Neural cell (in vitro differentiated cells): ENCODE measurements around the gene RBKS. TPM values are rescaled to one million over a fixed set of nuclear protein-coding genes. Genes with fewer than 3 reads are reported as not detected.

Source experiments
- H2AFZ ChIP-seq: fragments of 200-600, 300-800 bp; sonication (generic), shearing (Covaris generic); 2 replicates; pipeline ENCODE4 v1.6.0; 2014; ENCODE audit warnings: low read depth, mild to moderate bottlenecking, antibody characterized with exemption, low read length, moderate library complexity
- H3F3A ChIP-seq: fragments of 200-600 bp; shearing (Covaris generic); 2 replicates; pipeline ENCODE4 v1.6.1; 2016; ENCODE audit warnings: mild to moderate bottlenecking, moderate library complexity, mixed read lengths, antibody characterized with exemption, low read length; ENCODE audit not compliant: insufficient read depth, poor library complexity, severe bottlenecking
- H3K27ac ChIP-seq: fragments of 200-600, 300-800 bp; sonication (generic), shearing (Covaris generic); 2 replicates; pipeline ENCODE4 v1.5.1; 2014; ENCODE audit warnings: mild to moderate bottlenecking, low read length, moderate library complexity
- H3K27me3 ChIP-seq: fragments of 300-800, 200-600 bp; sonication (generic), shearing (Covaris generic); 2 replicates; pipeline ENCODE4 v1.6.0; 2014; ENCODE audit warnings: mild to moderate bottlenecking, low read depth, low read length, moderate library complexity; ENCODE audit not compliant: insufficient read depth
- H3K36me3 ChIP-seq: fragments of 300-800, 200-600 bp; sonication (generic), shearing (Covaris generic); 2 replicates; pipeline ENCODE4 v1.5.1; 2014; ENCODE audit warnings: mild to moderate bottlenecking, antibody characterized with exemption, low read length, moderate library complexity; ENCODE audit not compliant: insufficient read depth
- H3K4me2 ChIP-seq: fragments of 300-800, 200-600 bp; sonication (generic), shearing (Covaris generic); 2 replicates; pipeline ENCODE4 v1.6.0; 2014; ENCODE audit warnings: mild to moderate bottlenecking, low read length
- H3K4me3 ChIP-seq: fragments of 300-800, 200-600 bp; sonication (generic), shearing (Covaris generic); 2 replicates; pipeline ENCODE4 v1.5.1; 2014; ENCODE audit warnings: mild to moderate bottlenecking, low read length, moderate library complexity
- H3K79me2 ChIP-seq: fragments of 200-600 bp; shearing (Covaris generic); replicated peaks from 2 replicates; pipeline ENCODE4 v1.6.0; 2014; ENCODE audit warnings: mild to moderate bottlenecking, low read length, moderate library complexity; ENCODE audit not compliant: insufficient read depth
- H3K9ac ChIP-seq: fragments of 300-800, 200-600 bp; sonication (generic), shearing (Covaris generic); 2 replicates; pipeline ENCODE4 v1.6.1; 2016; ENCODE audit warnings: mild to moderate bottlenecking, low read length, mixed read lengths
- H3K9me2 ChIP-seq: fragments of 200-600 bp; shearing (Covaris generic); 2 replicates; pipeline ENCODE4 v1.6.1; 2016; ENCODE audit warnings: mild to moderate bottlenecking, low read length, mixed read lengths; ENCODE audit not compliant: insufficient read depth
- H3K9me3 ChIP-seq: fragments of 200-600, 300-800 bp; sonication (generic), shearing (Covaris generic); 2 replicates; pipeline ENCODE4 v1.6.1; 2016; ENCODE audit warnings: mild to moderate bottlenecking, mixed run types, low read length, moderate library complexity, mixed read lengths
- H4K20me1 ChIP-seq: fragments of 200-600 bp; shearing (Covaris generic); 2 replicates; pipeline ENCODE4 v1.6.1; 2016; ENCODE audit warnings: mild to moderate bottlenecking, mixed run types; ENCODE audit not compliant: insufficient read depth
- EP300 ChIP-seq: fragments of 450-650 bp; conservative IDR thresholded peaks from 2 replicates; pipeline ENCODE4 v1.6.1; 2014; ENCODE audit warnings: antibody characterized with exemption, mild to moderate bottlenecking, moderate library complexity; ENCODE audit not compliant: poor library complexity, severe bottlenecking
- EZH2 ChIP-seq: fragments of 200-600, 300-800 bp; shearing (Covaris generic), sonication (generic); IDR thresholded peaks from 2 replicates; pipeline ENCODE4 v1.6.1; 2014; ENCODE audit warnings: antibody characterized with exemption, low read length, borderline replicate concordance, mild to moderate bottlenecking; ENCODE audit not compliant: insufficient read depth, poor library complexity, severe bottlenecking
- MXI1 ChIP-seq: fragments of 450-650 bp; conservative IDR thresholded peaks from 2 replicates; pipeline ENCODE4 v1.6.1; 2014; ENCODE audit warnings: antibody characterized with exemption, mild to moderate bottlenecking; ENCODE audit not compliant: poor library complexity, severe bottlenecking
- POLR2AphosphoS5 ChIP-seq: IDR thresholded peaks from 2 replicates; pipeline ENCODE4 v1.6.1; 2012
- RAD21 ChIP-seq: fragments of 450-650 bp; conservative IDR thresholded peaks from 2 replicates; pipeline ENCODE4 v1.6.1; 2014; ENCODE audit warnings: antibody characterized with exemption, mild to moderate bottlenecking, moderate library complexity
- SMC3 ChIP-seq: fragments of 450-650 bp; conservative IDR thresholded peaks from 2 replicates; pipeline ENCODE4 v1.6.1; 2014; ENCODE audit warnings: antibody characterized with exemption, mild to moderate bottlenecking, moderate library complexity; ENCODE audit not compliant: poor library complexity
- TAF1 ChIP-seq: IDR thresholded peaks from 2 replicates; pipeline ENCODE4 v1.6.1; 2012; ENCODE audit warnings: low read depth
- polyA plus RNA-seq: library from polyadenylated mRNA; depleted of rRNA; stranded (reverse); fragments of >200 nt; gene quantifications from 2 replicates; pipeline ENCODE4 v1.2.3, GENCODE V29; 2014
- TF ChIP-seq, protein P1 (sequence below): IDR thresholded peaks from 2 replicates; pipeline ENCODE4 v1.6.1; 2012; ENCODE audit warnings: borderline replicate concordance
- TF ChIP-seq, protein P2 (sequence below): fragments of 450-650 bp; IDR thresholded peaks from 2 replicates; pipeline ENCODE4 v1.5.1; 2014; ENCODE audit warnings: antibody characterized with exemption, mild to moderate bottlenecking, moderate library complexity; ENCODE audit not compliant: poor library complexity, severe bottlenecking

RBKS gene
- polyA plus RNA-seq, 1 donor from 2014 or later: 5.4 TPM

DNA sequence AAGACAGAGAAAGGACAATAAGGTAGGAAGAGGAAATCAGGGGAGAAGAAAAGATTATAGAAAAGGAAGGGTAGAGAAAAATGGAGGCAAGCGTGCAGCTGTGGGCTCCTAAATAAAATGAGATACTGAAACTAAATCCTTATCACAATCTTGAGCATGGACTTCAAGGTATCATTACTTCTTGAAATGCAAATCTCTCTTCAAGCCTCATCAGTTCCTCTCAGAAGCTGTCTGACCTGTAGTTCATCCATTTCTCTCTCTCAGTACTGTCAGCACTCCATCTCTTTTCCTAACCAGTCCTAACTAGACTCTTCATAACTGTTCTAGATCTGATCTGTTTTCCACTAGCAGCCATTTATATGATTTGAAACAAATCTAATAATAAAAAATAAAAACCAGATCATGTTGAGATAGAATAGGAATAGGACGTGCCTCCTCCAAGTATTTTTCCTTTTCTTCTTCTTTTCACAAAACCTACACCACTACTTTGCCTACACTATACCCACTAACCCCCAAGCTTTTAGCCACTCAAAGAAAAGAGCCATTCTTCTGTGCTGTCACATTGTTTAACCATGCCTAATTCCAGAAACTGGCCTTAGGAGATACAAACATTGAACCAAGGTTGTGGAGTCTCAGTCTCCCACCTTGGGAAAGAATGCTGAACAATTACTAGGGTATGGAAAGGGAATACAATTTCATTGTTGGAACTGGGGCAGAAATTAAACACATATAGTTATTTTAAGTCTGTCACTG is 21.4 kb upstream of the RBKS start:
- Histone ChIP-seq H3K36me3 (no peaks in the 10 kb centered on the region), H3K9me2 (no peaks in the 10 kb centered on the region), H4K20me1 (no peaks in the 10 kb centered on the region), H3K27me3 (no peaks in the 10 kb centered on the region), H3K4me2 (no peak overlapping the region), H2AFZ (no peak overlapping the region), H3K4me3 (no peak overlapping the region), H3F3A (no peaks in the 10 kb centered on the region), H3K27ac (no peak overlapping the region), H3K9me3 (no peaks in the 10 kb centered on the region), H3K79me2 (no peaks in the 10 kb centered on the region), H3K9ac (no peak overlapping the region)
- TF ChIP-seq, protein P1, sequence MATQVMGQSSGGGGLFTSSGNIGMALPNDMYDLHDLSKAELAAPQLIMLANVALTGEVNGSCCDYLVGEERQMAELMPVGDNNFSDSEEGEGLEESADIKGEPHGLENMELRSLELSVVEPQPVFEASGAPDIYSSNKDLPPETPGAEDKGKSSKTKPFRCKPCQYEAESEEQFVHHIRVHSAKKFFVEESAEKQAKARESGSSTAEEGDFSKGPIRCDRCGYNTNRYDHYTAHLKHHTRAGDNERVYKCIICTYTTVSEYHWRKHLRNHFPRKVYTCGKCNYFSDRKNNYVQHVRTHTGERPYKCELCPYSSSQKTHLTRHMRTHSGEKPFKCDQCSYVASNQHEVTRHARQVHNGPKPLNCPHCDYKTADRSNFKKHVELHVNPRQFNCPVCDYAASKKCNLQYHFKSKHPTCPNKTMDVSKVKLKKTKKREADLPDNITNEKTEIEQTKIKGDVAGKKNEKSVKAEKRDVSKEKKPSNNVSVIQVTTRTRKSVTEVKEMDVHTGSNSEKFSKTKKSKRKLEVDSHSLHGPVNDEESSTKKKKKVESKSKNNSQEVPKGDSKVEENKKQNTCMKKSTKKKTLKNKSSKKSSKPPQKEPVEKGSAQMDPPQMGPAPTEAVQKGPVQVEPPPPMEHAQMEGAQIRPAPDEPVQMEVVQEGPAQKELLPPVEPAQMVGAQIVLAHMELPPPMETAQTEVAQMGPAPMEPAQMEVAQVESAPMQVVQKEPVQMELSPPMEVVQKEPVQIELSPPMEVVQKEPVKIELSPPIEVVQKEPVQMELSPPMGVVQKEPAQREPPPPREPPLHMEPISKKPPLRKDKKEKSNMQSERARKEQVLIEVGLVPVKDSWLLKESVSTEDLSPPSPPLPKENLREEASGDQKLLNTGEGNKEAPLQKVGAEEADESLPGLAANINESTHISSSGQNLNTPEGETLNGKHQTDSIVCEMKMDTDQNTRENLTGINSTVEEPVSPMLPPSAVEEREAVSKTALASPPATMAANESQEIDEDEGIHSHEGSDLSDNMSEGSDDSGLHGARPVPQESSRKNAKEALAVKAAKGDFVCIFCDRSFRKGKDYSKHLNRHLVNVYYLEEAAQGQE: no peak
- TF ChIP-seq TAF1 (no peak), EP300 (no peak), POLR2AphosphoS5 (no peak), SMC3 (no peak), MXI1 (no peak), EZH2 (no peak), RAD21 (no peak)
- TF ChIP-seq, protein P2, sequence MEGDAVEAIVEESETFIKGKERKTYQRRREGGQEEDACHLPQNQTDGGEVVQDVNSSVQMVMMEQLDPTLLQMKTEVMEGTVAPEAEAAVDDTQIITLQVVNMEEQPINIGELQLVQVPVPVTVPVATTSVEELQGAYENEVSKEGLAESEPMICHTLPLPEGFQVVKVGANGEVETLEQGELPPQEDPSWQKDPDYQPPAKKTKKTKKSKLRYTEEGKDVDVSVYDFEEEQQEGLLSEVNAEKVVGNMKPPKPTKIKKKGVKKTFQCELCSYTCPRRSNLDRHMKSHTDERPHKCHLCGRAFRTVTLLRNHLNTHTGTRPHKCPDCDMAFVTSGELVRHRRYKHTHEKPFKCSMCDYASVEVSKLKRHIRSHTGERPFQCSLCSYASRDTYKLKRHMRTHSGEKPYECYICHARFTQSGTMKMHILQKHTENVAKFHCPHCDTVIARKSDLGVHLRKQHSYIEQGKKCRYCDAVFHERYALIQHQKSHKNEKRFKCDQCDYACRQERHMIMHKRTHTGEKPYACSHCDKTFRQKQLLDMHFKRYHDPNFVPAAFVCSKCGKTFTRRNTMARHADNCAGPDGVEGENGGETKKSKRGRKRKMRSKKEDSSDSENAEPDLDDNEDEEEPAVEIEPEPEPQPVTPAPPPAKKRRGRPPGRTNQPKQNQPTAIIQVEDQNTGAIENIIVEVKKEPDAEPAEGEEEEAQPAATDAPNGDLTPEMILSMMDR: no peak

DNA sequence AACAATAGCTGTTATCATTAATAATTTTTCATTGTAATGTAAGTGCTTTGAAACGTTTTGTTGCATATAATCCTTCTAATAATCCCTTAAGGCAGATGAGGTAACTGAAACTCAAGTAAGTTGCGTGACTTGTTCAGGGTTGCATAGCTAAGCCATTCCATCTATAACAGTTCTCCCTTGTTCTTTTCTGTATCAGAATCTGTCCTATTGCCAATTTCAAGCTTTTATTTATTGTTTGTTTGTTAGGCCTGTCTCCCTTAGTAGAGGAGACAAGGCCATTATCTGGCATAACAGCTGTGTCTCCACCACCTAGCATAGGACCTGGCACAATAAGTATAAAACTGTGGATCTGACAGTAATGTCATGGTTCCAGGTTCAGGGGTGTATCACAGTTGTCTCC is 19.7 kb upstream of the RBKS start:
- Histone ChIP-seq H3K27ac (no peak overlapping the region), H2AFZ (no peak overlapping the region), H3K79me2 (no peaks in the 10 kb centered on the region), H3K4me3 (no peak overlapping the region), H3K36me3 (no peaks in the 10 kb centered on the region), H3F3A (no peaks in the 10 kb centered on the region), H3K4me2 (no peak overlapping the region), H3K9ac (no peak overlapping the region), H4K20me1 (no peaks in the 10 kb centered on the region), H3K27me3 (no peaks in the 10 kb centered on the region), H3K9me3 (no peaks in the 10 kb centered on the region), H3K9me2 (no peaks in the 10 kb centered on the region)
- TF ChIP-seq TAF1 (no peak), EZH2 (no peak), MXI1 (no peak), EP300 (no peak), RAD21 (no peak)
- TF ChIP-seq, protein P1: no peak
